ENCODE results near the gene TMEM86A. TPM values are rescaled to one million over a fixed set of nuclear protein-coding genes. Genes with fewer than 3 reads are reported as not detected.

The TMEM86A gene
- total and polyA plus RNA-seq, 2 of the 8 experiments (the other 6 are each of a cell fraction or from before 2014, with no cell fraction given), result 1.5 to 1.7 TPM

- TF ChIP-seq RAD21 (IDR thresholded peaks at IDR 0.05 in 1 of 2, conservative IDR thresholded peaks at IDR 0.05 in 1 of 2; ENCODE audit: low read depth in 2 of 2, low read length in 2 of 2), result no peak
Measured at GRCh38 chr11:18676803-18677202, 21.8 kb upstream of the TMEM86A start (continued).
